ENCODE data around the gene TTBK1. TPM values are rescaled to one million over a fixed set of nuclear protein-coding genes. Genes with fewer than 3 reads are reported as not detected.

Gene TTBK1
- total RNA-seq, 1 donor from 2014 or later: 0.09 TPM

GRCh38 chr6:43250992-43251373 is 7.7 kb downstream of the TTBK1 start:
- intact Hi-C loops (cut with DNase I): no loop called here
- Histone ChIP-seq H3K36me3 (no peaks in the 10 kb centered on the region), H3K4me3 (no peak overlapping the region), H3K27me3 (ENCODE audit: low read depth) (peaks cover 21% of the 10 kb centered on the region), H3K4me1 (peaks cover 6% of the 10 kb centered on the region), H3K9me3 (no peaks in the 10 kb centered on the region), H3K27ac (no peak overlapping the region)
- no peak for DNase-seq
- TF ChIP-seq CTCF (IDR thresholded peaks at IDR 0.05): no peak
- ATAC-seq: no peak

GRCh38 chr6:43253401-43253800 is 10.1 kb downstream of the TTBK1 start:
- DNase-seq (no peak), ATAC-seq (no peak)
- Histone ChIP-seq H3K27ac (no peak overlapping the region), H3K36me3 (no peaks in the 10 kb centered on the region), H3K4me3 (no peak overlapping the region), H3K9me3 (no peaks in the 10 kb centered on the region), H3K27me3 (ENCODE audit: low read depth) (peaks cover 21% of the 10 kb centered on the region), H3K4me1 (no peaks in the 10 kb centered on the region)
- no peak for TF ChIP-seq CTCF (IDR thresholded peaks at IDR 0.05)
- intact Hi-C loops (cut with DNase I): no loop called here

- ATAC-seq (no peak), DNase-seq (no peak)
- no peaks in the 10 kb centered on the region for H3K9me3 ChIP-seq
Observed at GRCh38 chr6:43254138-43254817, 11.0 kb downstream of the TTBK1 start.

GRCh38 chr6:43254846-43255245 is 11.6 kb downstream of the TTBK1 start:
- TF ChIP-seq CTCF (IDR thresholded peaks at IDR 0.05): no peak
- peaks cover 21% of the 10 kb centered on the region for H3K27me3 ChIP-seq (ENCODE audit: low read depth)
- intact Hi-C loops (cut with DNase I): no loop called here
- H3K4me1 ChIP-seq: no peaks in the 10 kb centered on the region
- no peak overlapping the region for H3K27ac ChIP-seq
- no peaks in the 10 kb centered on the region for H3K9me3 ChIP-seq
- no peaks in the 10 kb centered on the region for H3K36me3 ChIP-seq
- H3K4me3 ChIP-seq: no peak overlapping the region
- no peak for DNase-seq
- ATAC-seq: no peak

More at GRCh38 chr6:43254138-43254817, 11.0 kb downstream of the TTBK1 start:
- H3K4me1 ChIP-seq: no peaks in the 10 kb centered on the region
- peaks cover 21% of the 10 kb centered on the region for H3K27me3 ChIP-seq (ENCODE audit: low read depth)
- H3K36me3 ChIP-seq: no peaks in the 10 kb centered on the region
- no peak overlapping the region for H3K27ac ChIP-seq
- intact Hi-C loops (cut with DNase I): no loop called here
- no peak for TF ChIP-seq CTCF (IDR thresholded peaks at IDR 0.05)
- no peak overlapping the region for H3K4me3 ChIP-seq

GRCh38 chr6:43255408-43256054 is 12.2 kb downstream of the TTBK1 start:
- no peak overlapping the region for H3K27ac ChIP-seq
- intact Hi-C loops (cut with DNase I): no loop called here
- H3K9me3 ChIP-seq: no peaks in the 10 kb centered on the region
- no peak for TF ChIP-seq CTCF (IDR thresholded peaks at IDR 0.05)
- no peak for DNase-seq
- H3K36me3 ChIP-seq: no peaks in the 10 kb centered on the region
- ATAC-seq: no peak
- no peaks in the 10 kb centered on the region for H3K4me1 ChIP-seq
- H3K27me3 ChIP-seq (ENCODE audit: low read depth): peaks cover 20% of the 10 kb centered on the region
- no peak overlapping the region for H3K4me3 ChIP-seq
